NB4 (cell line): Measurements from ENCODE around the gene EFNA2.

Experiments used
- CTCF ChIP-seq: IDR thresholded peaks from one replicate; pipeline ENCODE4 v1.5.1; 2012; ENCODE audit warnings: low read depth, low read length
- MAX ChIP-seq: IDR thresholded peaks from 2 replicates; pipeline ENCODE4 v1.6.1; 2011; ENCODE audit warnings: low read depth, low read length
- MYC ChIP-seq: IDR thresholded peaks from 2 replicates; pipeline ENCODE4 v1.6.1; 2011; ENCODE audit warnings: low read depth, low read length
- POLR2A ChIP-seq: IDR thresholded peaks from 2 replicates; pipeline ENCODE4 v1.6.1; 2011; ENCODE audit warnings: mild to moderate bottlenecking; ENCODE audit not compliant: insufficient read length; ENCODE audit errors: extremely low read depth

GRCh38 chr19:1259876-1260748 lies 25.6 kb upstream of the EFNA2 start:
- TF ChIP-seq POLR2A (no peak), CTCF (no peak), MAX (no peak), MYC (no peak)
